Stimulated activated CD8-positive, alpha-beta memory T cell treated with anti-CD3 and anti-CD28 coated beads, Interleukin-15, amount 100 ng/mL, for 1 hour (primary cell): ENCODE data around the gene ZNF354B.
"Not testable (repeated sequence)": the region's sequence is repeated elsewhere in the genome, so short reads cannot be mapped to it uniquely, and the experiment has no call there.

Experiments
- DNase-seq: peaks from one replicate; pipeline ENCODE4 v3.0.0-alpha.2; 2020; ENCODE audit warnings: low read depth

The ZNF354B gene

GRCh38 chr5:178859625-178860521 is at the start of gene ZNF354B:
Gene ZNF354B, plus strand, starts transcription at chr5:178859953. Its CDS starts 1,095 bp downstream, at chr5:178861048.
- DNase-seq = peak; percentile 55

DNA sequence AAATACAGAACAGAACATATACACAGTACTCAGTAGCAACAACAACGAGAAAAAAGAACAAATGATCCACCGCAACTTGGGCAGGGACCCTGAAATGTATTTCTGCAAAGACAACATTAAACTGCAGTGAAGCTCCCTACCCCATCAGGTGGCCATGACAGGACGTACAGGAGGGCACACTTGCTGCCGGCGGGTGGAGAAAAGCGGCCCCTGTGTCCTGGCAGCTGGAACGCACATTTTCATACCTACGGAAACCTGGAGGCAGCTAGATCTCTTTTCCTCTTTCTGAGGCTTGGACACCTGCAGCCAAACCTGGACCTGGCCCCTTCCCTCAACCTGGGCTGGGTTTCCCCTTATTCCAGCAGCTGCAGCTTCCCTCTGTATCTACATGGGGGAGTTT is 42.2 kb upstream of the ZNF354B start:
- no peak for DNase-seq

- no peak for DNase-seq
These were observed 41.7 kb upstream of the ZNF354B start for GRCh38 chr5:178818094-178818493.

DNA sequence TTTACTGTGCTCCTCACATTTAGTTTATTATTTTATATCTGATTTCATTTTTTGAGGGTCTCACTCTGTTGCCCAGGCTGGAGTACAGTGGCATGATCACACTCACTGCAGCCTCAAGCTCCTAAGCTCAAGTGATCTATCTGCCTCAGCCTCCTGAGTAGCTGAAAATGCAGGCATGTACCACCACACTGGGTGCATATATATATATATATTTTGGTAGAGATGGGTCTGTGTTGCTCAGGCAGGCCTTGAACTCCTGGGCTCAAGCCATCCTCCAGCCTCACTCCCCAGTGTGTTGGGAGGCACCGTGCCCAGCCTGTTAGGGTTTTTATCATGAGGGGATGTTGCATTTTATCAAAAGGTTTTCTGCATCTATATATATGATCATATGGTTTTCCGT is 39.8 kb upstream of the ZNF354B start:
- no peak for DNase-seq

DNA sequence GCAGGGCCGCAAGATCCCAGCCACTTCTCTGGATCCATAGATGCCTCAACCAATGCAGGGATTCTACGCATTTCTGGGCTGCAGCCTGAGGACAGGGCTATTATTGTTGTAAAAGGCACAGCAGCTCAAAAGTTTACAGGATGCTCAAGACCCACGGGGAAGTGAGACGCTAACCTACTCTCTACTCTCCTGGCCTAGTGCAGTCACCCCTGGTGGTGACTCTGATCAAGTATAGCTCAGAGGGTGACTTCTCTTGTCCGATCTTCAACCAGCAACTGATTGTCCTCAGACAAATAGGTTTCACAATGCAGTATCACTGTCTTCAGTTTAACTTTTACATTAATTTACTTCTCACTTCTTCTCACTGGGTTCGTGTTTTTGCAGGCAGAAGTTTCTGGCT is 34.3 kb upstream of the ZNF354B start:
- DNase-seq = no peak

DNA sequence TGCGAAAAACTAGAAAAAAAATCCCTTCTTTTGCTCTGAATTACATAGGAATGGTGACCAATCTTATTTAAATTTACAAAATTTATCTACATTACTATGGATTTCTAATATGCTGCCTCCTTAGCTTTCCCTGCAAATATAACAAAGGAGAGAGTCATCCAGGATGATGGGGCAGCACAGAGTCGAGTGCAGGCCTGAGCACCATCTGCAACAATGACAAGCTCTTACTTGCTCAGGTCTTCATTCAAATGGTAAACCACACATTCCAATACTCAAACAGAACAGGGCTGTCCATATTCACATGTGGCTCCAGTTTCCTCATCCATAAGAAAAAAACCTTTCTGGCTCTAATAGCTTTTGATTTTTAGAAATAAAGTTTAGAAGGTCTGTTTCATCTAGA is 33.5 kb upstream of the ZNF354B start:
- no peak for DNase-seq

GRCh38 chr5:178827636-178828035 is 32.1 kb upstream of the ZNF354B start:
- DNase-seq = no peak

DNA sequence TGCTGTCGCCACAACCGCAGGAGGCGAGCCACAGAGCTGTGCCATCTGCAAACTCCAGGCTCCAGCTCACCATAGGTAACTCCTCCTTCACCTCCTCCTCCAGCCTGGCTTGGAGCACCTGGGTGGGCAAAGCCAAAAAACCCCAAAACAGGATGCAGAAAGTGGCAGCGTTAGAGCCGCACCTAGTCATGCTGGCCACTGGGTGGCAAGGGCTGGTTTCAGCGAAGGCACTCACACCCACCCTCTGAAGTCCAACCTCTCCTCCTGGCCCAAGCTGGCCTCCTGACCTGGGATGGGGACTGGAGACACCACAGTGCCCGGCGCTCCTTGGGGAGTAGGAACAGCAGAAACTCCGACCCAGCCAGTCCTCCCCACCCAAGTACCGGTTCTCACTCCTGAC is 28.7 kb upstream of the ZNF354B start:
- DNase-seq = no peak

DNA sequence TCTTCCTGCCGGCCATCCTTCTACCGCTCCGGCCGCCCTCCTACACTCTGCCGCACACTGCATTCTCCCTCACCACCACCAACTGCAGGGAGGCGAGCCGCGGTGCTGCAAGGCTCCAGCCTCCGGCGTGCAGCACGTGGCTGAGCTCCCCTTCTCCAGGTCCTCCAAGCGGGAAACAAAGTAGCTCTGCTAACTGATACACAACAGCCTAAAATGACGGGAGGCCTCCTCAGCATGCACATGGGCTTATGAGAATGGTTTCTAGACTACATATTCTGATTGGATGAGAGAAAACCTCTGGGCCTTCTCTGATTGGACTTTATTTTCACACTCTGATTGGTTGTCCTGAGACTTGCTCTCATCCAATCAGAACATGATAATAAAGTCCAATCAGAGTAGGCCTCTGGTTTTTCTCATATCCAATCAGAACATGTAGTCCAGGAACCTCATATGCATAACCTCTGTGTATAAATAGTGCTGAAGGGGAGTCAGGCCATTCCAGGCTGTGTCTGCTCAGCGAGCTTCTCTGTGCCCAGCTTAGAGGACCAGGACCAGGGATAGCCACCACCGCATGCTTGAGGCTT is 27.0 kb upstream of the ZNF354B start:
- DNase-seq = no peak

GRCh38 chr5:178836628-178837027 is 23.1 kb upstream of the ZNF354B start:
- no peak for DNase-seq

- DNase-seq = not testable (repeated sequence)
These were observed 20.9 kb upstream of the ZNF354B start for GRCh38 chr5:178838695-178839318.

GRCh38 chr5:178839319-178839704 is 20.4 kb upstream of the ZNF354B start:
- peak; percentile 21 for DNase-seq

DNA sequence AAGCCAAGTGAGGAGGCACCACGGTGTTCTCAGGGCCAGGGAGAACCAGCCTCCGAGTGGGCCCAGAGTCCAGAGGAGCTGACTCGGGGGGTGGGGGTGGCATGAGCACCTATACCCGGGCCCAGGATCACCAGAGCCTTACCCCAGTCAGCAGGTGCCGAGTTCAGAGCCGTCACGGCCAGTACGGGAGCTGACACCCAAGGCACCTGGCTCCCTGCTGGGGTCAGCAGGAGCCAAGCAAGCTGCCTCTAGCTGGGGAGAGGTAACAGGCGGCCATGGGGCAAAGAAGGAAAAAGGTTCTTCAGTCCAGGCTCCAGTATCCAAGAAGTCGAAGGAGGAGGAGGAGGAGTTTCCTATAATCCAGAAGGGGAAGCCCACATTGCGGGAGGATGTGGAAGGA is 19.4 kb upstream of the ZNF354B start:
- not testable (repeated sequence) for DNase-seq

DNA sequence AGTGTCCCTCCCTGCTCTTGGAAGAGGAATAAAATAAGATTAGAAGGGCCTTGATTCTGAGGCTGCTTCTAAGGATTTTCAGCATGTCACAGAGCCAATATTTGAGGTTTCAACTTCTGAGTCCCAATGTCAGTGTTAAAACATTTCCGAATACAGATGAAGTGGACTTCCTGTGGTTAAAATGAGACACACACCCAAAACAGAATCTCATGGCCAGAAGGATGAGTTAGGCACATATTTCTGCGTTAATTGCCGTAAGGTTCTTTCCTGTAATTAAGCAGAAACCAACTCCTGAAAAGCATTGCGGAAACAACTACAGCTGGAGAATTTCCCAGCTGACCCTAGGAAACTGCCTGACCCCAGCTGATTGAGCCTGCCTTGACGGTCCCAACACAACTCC is 10.4 kb upstream of the ZNF354B start:
- DNase-seq = no peak

GRCh38 chr5:178851951-178852350 is 7.8 kb upstream of the ZNF354B start:
- DNase-seq = no peak

- DNase-seq = no peak
These were observed 5.5 kb upstream of the ZNF354B start for GRCh38 chr5:178854284-178854683.

DNA sequence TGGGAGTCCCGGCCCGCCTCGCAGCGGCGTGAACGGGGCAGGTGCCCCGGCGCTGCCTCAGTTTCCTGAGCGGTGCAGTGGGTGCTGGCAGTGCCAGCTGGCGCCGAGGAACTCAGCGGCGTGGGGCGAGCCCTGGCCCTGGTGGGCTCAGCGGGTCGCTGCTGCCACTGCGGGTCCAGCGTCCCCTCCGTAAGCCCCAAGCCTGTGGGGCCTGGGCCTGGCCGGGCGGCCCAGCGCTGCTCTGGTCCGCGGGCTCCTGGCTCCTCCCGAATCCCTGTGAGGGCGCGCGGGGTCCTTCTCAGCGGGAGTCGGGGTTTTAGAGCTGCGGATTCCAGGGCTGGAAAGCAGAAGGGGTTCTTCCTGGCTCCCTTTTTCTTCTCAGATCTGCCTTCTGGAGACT is 862 bp downstream of the ZNF354B start:
- DNase-seq = not testable (repeated sequence)

DNA sequence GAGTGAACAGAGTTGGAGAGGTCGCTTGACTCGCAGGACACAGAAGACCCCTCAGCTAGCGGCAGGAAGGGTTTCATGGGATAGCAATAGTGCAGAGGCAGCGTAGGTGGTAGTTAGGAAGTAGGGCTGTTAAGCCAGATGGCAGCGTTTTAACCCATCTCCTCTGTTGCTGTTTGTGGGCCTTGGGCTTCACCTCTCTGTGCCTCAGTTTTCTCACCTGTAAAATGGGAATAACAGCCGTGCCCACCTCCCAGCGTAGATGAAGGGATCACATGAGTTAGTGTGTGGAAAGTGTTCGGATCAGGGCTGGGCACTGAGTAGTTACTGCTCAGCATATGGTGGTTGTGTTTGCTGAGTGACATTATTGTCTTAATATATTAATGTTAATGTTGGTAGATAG is 1.9 kb downstream of the ZNF354B start:
- DNase-seq = no peak

GRCh38 chr5:178866946-178867345 is 7.2 kb downstream of the ZNF354B start:
- DNase-seq = no peak

GRCh38 chr5:178869577-178869976 is 9.8 kb downstream of the ZNF354B start:
- DNase-seq = no peak

DNA sequence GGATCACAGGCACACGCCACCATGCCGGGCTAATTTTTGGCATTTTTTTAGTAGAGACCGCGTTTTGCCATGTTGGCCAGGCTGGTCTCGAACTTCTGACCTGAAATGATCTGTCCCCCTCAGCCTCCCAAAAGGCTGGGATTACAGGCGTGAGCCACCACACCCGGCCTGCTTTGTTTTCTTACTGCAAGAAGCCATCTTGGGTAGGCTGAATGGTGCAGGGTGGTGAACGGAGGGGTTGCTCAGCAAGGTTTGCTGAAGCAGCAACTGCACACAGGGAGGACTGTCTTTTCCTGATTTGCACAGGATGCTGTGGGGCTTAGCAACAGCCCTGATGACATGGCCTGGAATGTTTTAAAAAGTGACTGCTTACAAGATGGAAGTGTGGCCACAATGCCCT is 10.7 kb downstream of the ZNF354B start:
- no peak for DNase-seq

GRCh38 chr5:178872302-178872701 is 12.5 kb downstream of the ZNF354B start:
- DNase-seq = no peak

- DNase-seq = not testable (repeated sequence)
These were observed 23.5 kb downstream of the ZNF354B start for GRCh38 chr5:178883115-178883694.
